AG09309 (cell line): ENCODE data around the gene PBRM1.
A peak's percentile ranks its signal among the peaks of the same experiment; 100 is the strongest.

Source experiments
- DNase-seq: peaks from one replicate; pipeline ENCODE4 v3.0.0-alpha.2; 2010; ENCODE audit warnings: low read depth
- H3K4me3 ChIP-seq: 2 replicates; pipeline ENCODE4 v1.5.1; 2011; ENCODE audit warnings: mild to moderate bottlenecking, low read depth, low read length, moderate library complexity; ENCODE audit not compliant: control insufficient read depth
- TF ChIP-seq, protein P1 (sequence below): IDR thresholded peaks from 2 replicates; pipeline ENCODE4 v1.5.1; 2011; ENCODE audit warnings: mild to moderate bottlenecking, low read depth, low read length, inconsistent platforms; ENCODE audit not compliant: insufficient read depth, control insufficient read depth; ENCODE audit errors: missing control alignments

Gene PBRM1

DNA sequence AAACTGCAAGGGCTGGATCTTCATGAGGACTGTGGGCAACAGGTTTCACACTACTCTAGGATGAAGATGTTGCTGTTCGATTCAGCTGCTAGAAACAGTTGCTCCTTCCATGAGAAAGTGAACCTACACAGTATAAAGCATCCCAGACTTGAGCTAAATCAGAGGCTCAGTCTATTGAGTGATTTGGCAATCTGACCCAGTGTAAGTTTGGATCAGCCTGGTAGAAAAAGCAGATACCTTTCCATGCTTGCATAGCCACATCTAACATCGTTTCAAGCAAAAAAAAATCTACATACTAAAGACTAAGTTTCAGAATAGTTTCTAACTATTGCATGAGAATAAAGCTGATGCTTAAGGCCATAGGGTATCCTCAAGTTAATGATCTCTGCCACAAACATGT, 144.7 kb downstream of the PBRM1 start:
- TF ChIP-seq, protein P1, sequence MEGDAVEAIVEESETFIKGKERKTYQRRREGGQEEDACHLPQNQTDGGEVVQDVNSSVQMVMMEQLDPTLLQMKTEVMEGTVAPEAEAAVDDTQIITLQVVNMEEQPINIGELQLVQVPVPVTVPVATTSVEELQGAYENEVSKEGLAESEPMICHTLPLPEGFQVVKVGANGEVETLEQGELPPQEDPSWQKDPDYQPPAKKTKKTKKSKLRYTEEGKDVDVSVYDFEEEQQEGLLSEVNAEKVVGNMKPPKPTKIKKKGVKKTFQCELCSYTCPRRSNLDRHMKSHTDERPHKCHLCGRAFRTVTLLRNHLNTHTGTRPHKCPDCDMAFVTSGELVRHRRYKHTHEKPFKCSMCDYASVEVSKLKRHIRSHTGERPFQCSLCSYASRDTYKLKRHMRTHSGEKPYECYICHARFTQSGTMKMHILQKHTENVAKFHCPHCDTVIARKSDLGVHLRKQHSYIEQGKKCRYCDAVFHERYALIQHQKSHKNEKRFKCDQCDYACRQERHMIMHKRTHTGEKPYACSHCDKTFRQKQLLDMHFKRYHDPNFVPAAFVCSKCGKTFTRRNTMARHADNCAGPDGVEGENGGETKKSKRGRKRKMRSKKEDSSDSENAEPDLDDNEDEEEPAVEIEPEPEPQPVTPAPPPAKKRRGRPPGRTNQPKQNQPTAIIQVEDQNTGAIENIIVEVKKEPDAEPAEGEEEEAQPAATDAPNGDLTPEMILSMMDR, result no peak
- DNase-seq, result no peak
- no peak overlapping the region for H3K4me3 ChIP-seq

DNA sequence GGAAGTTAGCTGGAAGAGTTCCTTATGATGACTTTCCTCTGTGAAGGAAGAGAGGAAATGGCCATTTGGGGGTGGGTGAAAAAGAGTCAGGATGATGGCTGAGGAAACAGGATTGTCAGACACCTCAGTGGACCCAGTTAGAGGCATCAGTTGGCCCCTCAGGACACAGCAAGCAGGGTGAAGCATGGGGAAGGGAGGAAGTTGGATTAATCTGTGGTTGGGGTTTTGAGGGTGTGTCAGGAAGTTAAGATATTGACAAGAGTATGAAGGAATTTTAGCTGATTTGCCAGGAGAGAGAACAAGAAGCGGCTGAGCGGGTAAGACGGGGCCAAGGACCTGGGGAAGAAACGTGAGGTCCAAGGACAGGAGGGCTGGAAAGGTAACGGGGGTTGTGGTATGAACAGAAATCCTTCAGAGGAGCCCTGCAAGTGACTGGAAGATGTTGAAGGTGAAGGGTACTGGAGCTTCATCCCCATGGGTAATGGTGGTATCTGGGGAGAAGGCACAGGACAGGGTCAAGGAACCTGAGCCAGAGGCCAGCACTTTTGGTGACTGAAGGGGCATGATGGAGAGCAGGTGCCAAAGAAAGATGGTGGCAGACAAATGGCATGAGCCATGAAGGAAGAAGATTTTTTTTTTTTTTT, 146.6 kb downstream of the PBRM1 start:
- no peak overlapping the region for H3K4me3 ChIP-seq
- TF ChIP-seq, protein P1, result no peak
- no peak for DNase-seq

DNA sequence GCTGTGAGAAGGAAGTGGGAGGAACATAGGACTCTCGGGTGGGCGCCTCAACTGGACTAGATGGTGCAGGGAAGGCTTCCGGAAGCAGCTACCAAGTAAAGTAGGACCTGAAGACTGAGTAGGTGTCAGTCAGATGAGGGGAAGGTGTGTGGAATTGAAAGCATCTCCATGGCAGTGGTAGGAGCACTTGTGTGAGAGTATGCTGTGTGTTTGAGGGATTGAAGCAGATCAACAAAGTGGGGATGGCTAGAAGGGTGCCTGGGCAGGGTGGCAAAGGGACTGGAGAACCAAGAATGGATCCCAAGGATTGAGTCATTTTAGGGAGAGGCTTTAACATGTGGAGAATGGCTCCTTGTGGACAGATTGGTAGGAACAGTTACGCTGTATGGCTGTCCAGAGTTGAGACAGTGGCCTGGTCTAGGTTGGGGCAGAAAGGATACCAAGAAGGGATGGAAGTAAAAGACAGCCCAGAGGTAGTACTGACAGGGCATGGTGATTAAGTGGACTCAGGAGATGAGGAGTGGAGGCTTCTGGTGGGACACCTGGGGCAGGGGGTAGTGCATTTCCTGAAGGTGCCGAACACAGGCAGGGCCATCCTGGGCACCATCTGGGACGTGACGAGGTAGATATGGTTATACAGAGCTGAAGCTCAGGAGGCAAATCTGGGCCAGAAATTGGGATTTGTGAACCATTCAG, 147.8 kb downstream of the PBRM1 start:
- no peak for DNase-seq
- TF ChIP-seq, protein P1, result no peak
- H3K4me3 ChIP-seq, result peak overlapping the region; percentile 70

DNA sequence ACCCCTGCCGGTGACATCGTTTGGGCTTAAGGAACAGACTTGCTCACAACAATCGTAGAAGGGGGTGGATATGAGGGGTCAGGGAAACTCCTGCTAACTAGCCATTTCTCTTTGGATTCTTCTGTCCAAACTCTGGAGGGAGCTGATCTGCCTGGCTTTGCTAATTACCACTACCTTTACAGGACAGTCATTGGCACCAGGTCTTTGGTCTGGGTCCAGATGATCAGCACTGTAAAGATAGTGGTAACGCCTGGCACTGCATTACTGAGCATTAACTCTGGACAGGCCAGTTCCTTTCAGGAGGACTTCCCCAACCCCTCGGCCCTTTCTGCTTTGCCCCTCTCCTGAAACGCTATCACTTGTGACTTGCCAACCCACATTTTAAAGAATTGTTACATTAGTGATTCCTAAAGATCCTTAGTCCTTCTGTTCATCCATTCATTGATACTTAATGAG, 148.5 kb downstream of the PBRM1 start:
- TF ChIP-seq, protein P1, result no peak
- DNase-seq, result no peak
- H3K4me3 ChIP-seq, result peak overlapping the region; percentile 70

DNA sequence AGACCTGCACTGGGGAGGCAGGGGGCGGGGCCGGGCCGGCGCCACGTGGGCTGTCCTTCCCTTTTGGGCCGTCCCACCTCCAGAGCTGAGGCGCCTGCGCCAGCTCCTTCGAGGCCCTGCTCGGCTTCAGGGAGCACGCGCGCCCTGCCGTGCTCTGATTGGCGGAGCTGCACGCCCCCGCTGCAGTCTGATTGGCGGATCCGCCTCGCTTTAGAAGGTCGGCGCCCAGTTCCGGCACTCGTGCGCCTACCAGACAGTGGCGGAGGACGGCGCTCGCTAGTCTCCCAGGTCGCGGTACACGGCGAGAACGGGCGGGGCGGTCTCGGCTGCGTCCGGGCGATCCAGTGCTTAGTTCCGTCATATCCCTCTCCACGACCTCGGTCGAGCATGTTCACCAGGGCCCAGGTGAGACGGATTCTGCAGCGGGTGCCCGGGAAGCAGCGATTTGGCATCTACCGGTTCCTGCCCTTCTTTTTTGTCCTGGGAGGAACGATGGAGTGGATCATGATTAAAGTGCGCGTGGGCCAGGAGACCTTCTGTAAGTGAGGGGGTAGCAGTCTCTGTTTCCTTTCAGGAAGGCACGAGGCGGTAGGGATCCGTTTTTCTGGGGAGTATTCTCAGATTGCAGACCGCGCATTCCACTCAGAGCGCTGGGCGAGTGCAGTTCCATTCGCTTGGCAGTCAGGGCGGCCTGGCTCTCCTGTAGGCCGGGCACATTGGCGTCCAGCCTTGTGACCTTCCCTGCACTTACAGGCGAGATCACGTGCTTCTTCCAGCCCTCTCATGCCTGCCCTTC, 149.1 kb downstream of the PBRM1 start, which contains the start of gene UQCC5:
UQCC5 (plus strand) TSS at position 237 of the 796 bp plus-strand sequence; CDS start at position 388, 151 bp downstream.
- TF ChIP-seq, protein P1, result peak; percentile 3
- DNase-seq, result peak; percentile 90

DNA sequence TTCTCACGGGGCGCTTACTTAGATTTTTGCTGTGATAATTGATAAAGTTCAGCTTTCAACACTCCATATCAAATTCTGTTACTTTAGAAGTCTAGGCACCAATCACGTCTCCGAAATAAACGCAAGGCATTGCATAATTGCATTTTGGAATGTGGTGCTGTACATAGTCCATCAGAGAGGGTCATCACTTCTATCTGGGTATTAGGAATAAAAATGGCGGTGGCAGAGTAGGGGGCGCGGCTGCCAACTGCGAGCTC, 149.7 kb downstream of the PBRM1 start:
- no peak overlapping the region; the same call in 1 of the 2 replicates for H3K4me3 ChIP-seq
- TF ChIP-seq, protein P1, result no peak
- no peak for DNase-seq

More for the DNA sequence above, 149.1 kb downstream of the PBRM1 start, which contains the start of gene UQCC5:
- peak within 1 kb of the TSS; percentile 70 for H3K4me3 ChIP-seq
